ENCODE data around the gene ADIPOR2. TPM values are rescaled to one million over a fixed set of nuclear protein-coding genes. Genes with fewer than 3 reads are reported as not detected.

ADIPOR2 gene
- polyA plus RNA-seq, 2 of the 4 experiments (the other 2 are of a cell fraction): 60.4 to 65.4 TPM

DNA sequence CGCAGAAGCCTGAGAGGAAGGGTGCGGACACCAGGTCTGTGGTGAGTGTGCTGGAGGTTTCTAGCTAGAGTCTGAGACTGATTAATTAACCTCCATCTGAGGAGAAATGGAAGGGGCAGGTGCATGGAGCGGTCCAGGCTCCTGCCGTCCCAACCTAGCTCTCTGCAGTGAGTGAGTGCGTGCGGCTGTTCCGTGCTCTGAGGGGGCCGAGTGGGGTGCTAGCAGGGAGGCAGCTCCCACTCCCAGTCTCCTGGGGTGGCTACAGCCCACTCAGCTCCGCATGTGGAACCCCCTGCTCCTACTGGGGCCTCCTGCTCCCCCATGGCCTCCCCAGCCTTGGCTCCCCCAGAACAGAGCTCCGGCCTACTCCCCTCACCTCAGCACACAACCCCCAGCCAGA is 132.4 kb downstream of the ADIPOR2 start:
- no peak overlapping the region for H3K4me3 ChIP-seq
- no peaks in the 10 kb centered on the region for H3K9me3 ChIP-seq
- ChIA-PET CTCF (interaction anchor here (1.2 to 1.9 kb wide), 2 partner anchors 32 to 117 kb away, joined by 3 to 5 read pairs; no protein-coding TSS in a partner anchor), POLR2A (no interaction called here)
- TF ChIP-seq RNF2 (IDR thresholded peaks at IDR 0.05; ENCODE audit: borderline replicate concordance, low read depth) (no peak), EHMT2 (IDR thresholded peaks at IDR 0.05; ENCODE audit: low read depth) (no peak), SREBF2 (IDR thresholded peaks at IDR 0.05) (no peak), HEYL (CRISPR knock-in tag; IDR thresholded peaks at IDR 0.05) (no peak), ZC3H11A (IDR thresholded peaks at IDR 0.05) (no peak), POLR2AphosphoS2 (conservative IDR thresholded peaks at IDR 0.05; ENCODE audit: low read length) (no peak)
- TF ChIP-seq, protein P1, sequence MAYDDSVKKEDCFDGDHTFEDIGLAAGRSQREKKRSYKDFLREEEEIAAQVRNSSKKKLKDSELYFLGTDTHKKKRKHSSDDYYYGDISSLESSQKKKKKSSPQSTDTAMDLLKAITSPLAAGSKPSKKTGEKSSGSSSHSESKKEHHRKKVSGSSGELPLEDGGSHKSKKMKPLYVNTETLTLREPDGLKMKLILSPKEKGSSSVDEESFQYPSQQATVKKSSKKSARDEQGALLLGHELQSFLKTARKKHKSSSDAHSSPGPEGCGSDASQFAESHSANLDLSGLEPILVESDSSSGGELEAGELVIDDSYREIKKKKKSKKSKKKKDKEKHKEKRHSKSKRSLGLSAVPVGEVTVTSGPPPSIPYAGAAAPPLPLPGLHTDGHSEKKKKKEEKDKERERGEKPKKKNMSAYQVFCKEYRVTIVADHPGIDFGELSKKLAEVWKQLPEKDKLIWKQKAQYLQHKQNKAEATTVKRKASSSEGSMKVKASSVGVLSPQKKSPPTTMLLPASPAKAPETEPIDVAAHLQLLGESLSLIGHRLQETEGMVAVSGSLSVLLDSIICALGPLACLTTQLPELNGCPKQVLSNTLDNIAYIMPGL (CRISPR knock-in tag; IDR thresholded peaks at IDR 0.05; ENCODE audit: borderline replicate concordance): no peak
- TF ChIP-seq, protein P2, sequence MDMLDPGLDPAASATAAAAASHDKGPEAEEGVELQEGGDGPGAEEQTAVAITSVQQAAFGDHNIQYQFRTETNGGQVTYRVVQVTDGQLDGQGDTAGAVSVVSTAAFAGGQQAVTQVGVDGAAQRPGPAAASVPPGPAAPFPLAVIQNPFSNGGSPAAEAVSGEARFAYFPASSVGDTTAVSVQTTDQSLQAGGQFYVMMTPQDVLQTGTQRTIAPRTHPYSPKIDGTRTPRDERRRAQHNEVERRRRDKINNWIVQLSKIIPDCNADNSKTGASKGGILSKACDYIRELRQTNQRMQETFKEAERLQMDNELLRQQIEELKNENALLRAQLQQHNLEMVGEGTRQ (IDR thresholded peaks at IDR 0.05): no peak
- ATAC-seq (no peak), DNase-seq (ENCODE audit: low read depth in 1 of 2, low spot score in 1 of 2) (no peak), FAIRE-seq (no peak)
- H3K4me2 ChIP-seq: no peak overlapping the region
- H3K4me1 ChIP-seq: no peaks in the 10 kb centered on the region
- H3K27ac ChIP-seq: no peak overlapping the region
- WGBS (ENCODE audit: missing lambda C conversion rate): 76% methylated on average over 10 of the region's 10 CpGs

DNA sequence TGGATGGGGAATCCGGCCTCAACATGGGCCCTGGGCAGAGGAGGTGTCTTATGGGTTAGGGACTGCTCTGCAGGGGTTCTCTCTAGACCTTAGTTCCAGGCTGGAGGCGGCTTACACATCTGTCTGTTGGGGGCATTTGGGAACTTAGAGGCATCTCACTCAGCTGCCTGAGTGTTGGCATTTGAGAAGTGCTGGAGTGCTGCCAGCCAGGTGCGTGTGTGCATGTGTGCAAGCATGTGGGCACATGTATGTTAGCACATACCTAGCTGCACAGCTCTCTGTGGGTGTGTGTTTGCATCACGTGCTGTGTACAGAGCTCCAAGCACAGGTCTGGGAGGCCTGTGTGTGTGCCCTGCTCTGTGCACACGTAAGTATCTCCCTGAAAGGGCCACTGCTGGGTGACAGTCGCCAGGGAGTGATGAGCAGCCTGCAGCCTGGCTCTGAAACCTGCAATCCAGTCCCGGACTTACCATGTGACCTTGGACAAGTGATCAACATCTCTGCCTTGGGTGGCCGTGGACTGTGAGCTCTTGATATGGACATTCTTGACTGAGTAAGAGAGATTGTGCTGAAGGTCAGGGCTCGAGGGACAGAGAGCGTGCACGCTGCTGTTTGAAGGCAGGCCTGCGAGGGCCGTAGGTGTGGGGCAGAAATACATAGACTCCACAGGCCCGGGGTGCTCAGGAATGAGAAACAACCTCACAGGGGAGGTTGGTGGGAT is 134.7 kb downstream of the ADIPOR2 start:
- DNase-seq (ENCODE audit: low read depth in 1 of 2, low spot score in 1 of 2) (no peak), FAIRE-seq (no peak), ATAC-seq (no peak)
- WGBS (ENCODE audit: missing lambda C conversion rate): 49% methylated on average over 14 of the region's 14 CpGs
- CTCF ChIA-PET: interaction anchor here (1.9 kb wide), 1 partner anchor 14 kb away, joined by 5 read pairs; no protein-coding TSS in a partner anchor
- TF ChIP-seq, protein P3, sequence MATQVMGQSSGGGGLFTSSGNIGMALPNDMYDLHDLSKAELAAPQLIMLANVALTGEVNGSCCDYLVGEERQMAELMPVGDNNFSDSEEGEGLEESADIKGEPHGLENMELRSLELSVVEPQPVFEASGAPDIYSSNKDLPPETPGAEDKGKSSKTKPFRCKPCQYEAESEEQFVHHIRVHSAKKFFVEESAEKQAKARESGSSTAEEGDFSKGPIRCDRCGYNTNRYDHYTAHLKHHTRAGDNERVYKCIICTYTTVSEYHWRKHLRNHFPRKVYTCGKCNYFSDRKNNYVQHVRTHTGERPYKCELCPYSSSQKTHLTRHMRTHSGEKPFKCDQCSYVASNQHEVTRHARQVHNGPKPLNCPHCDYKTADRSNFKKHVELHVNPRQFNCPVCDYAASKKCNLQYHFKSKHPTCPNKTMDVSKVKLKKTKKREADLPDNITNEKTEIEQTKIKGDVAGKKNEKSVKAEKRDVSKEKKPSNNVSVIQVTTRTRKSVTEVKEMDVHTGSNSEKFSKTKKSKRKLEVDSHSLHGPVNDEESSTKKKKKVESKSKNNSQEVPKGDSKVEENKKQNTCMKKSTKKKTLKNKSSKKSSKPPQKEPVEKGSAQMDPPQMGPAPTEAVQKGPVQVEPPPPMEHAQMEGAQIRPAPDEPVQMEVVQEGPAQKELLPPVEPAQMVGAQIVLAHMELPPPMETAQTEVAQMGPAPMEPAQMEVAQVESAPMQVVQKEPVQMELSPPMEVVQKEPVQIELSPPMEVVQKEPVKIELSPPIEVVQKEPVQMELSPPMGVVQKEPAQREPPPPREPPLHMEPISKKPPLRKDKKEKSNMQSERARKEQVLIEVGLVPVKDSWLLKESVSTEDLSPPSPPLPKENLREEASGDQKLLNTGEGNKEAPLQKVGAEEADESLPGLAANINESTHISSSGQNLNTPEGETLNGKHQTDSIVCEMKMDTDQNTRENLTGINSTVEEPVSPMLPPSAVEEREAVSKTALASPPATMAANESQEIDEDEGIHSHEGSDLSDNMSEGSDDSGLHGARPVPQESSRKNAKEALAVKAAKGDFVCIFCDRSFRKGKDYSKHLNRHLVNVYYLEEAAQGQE (IDR thresholded peaks at IDR 0.05): no peak
- no peak for TF ChIP-seq ESRRA (IDR thresholded peaks at IDR 0.05; ENCODE audit: borderline replicate concordance, low read length)
- TF ChIP-seq GATA3 (IDR thresholded peaks at IDR 0.05; ENCODE audit: borderline replicate concordance): no peak
- TF ChIP-seq, protein P4, sequence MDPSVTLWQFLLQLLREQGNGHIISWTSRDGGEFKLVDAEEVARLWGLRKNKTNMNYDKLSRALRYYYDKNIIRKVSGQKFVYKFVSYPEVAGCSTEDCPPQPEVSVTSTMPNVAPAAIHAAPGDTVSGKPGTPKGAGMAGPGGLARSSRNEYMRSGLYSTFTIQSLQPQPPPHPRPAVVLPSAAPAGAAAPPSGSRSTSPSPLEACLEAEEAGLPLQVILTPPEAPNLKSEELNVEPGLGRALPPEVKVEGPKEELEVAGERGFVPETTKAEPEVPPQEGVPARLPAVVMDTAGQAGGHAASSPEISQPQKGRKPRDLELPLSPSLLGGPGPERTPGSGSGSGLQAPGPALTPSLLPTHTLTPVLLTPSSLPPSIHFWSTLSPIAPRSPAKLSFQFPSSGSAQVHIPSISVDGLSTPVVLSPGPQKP (IDR thresholded peaks at IDR 0.05; ENCODE audit: low read depth, low read length): no peak
- TF ChIP-seq HEYL (CRISPR knock-in tag; IDR thresholded peaks at IDR 0.05): no peak
- TF ChIP-seq HOXB13 (CRISPR knock-in tag; IDR thresholded peaks at IDR 0.05; ENCODE audit: low read depth): no peak
- TF ChIP-seq HDAC2 (IDR thresholded peaks at IDR 0.05): no peak
- TF ChIP-seq MAFK (IDR thresholded peaks at IDR 0.05; ENCODE audit: partially characterized antibody): no peak
- TF ChIP-seq, protein P5, sequence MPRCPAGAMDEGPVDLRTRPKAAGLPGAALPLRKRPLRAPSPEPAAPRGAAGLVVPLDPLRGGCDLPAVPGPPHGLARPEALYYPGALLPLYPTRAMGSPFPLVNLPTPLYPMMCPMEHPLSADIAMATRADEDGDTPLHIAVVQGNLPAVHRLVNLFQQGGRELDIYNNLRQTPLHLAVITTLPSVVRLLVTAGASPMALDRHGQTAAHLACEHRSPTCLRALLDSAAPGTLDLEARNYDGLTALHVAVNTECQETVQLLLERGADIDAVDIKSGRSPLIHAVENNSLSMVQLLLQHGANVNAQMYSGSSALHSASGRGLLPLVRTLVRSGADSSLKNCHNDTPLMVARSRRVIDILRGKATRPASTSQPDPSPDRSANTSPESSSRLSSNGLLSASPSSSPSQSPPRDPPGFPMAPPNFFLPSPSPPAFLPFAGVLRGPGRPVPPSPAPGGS (IDR thresholded peaks at IDR 0.05): no peak
- no peak for TF ChIP-seq MAZ (IDR thresholded peaks at IDR 0.05; ENCODE audit: borderline replicate concordance, low read depth, low read length)
- TF ChIP-seq EP300 (IDR thresholded peaks at IDR 0.05): no peak
- TF ChIP-seq, protein P1 (CRISPR knock-in tag; IDR thresholded peaks at IDR 0.05; ENCODE audit: borderline replicate concordance): no peak
- TF ChIP-seq BHLHE40 (IDR thresholded peaks at IDR 0.05; ENCODE audit: low read depth, low read length): no peak
- Histone ChIP-seq H3K27ac (no peak overlapping the region), H3K4me2 (no peak overlapping the region), H3K9me3 (no peaks in the 10 kb centered on the region), H3K4me1 (no peaks in the 10 kb centered on the region), H3K4me3 (no peak overlapping the region)
- POLR2A ChIA-PET: no interaction called here
